ENCODE data around the gene CUX1.

Gene CUX1

GRCh38 chr7:101899616-101900015 is 82.2 kb downstream of the CUX1 start:
- Histone ChIP-seq H3K27me3 (ENCODE audit: insufficient read depth, poor library complexity, severe bottlenecking) (no peaks in the 10 kb centered on the region), H3K4me3 (replicated peaks; ENCODE audit: insufficient read depth, low read length) (no peak overlapping the region), H3K27ac (replicated peaks) (no peak overlapping the region)
- DNase-seq (ENCODE audit: low read depth in 1 of 2, low spot score in 1 of 2), result no peak
- no peak for TF ChIP-seq CTCF (IDR thresholded peaks at IDR 0.05; ENCODE audit: insufficient read depth, low read length)
- TF ChIP-seq POLR2AphosphoS5 (IDR thresholded peaks at IDR 0.05; ENCODE audit: low read depth), result no peak
- TF ChIP-seq REST (IDR thresholded peaks at IDR 0.05; ENCODE audit: insufficient replicate concordance, low read depth), result no peak
- TF ChIP-seq SPI1 (IDR thresholded peaks at IDR 0.05; ENCODE audit: borderline replicate concordance, low read depth), result no peak
- no peak for TF ChIP-seq GABPA (IDR thresholded peaks at IDR 0.05; ENCODE audit: low read depth)

GRCh38 chr7:101900103-101900502 is 82.7 kb downstream of the CUX1 start:
- no peaks in the 10 kb centered on the region for H3K27me3 ChIP-seq (ENCODE audit: insufficient read depth, poor library complexity, severe bottlenecking)
- no peak overlapping the region for H3K27ac ChIP-seq (replicated peaks)
- DNase-seq (ENCODE audit: low read depth in 1 of 2, low spot score in 1 of 2), result no peak
- TF ChIP-seq SPI1 (IDR thresholded peaks at IDR 0.05; ENCODE audit: borderline replicate concordance, low read depth) (no peak), GABPA (IDR thresholded peaks at IDR 0.05; ENCODE audit: low read depth) (no peak), REST (IDR thresholded peaks at IDR 0.05; ENCODE audit: insufficient replicate concordance, low read depth) (no peak), CTCF (IDR thresholded peaks at IDR 0.05; ENCODE audit: insufficient read depth, low read length) (no peak), POLR2AphosphoS5 (IDR thresholded peaks at IDR 0.05; ENCODE audit: low read depth) (no peak)
- no peak overlapping the region for H3K4me3 ChIP-seq (replicated peaks; ENCODE audit: insufficient read depth, low read length)

GRCh38 chr7:101901661-101902491 is 84.5 kb downstream of the CUX1 start:
- Histone ChIP-seq H3K4me3 (replicated peaks; ENCODE audit: insufficient read depth, low read length) (no peak overlapping the region), H3K27ac (replicated peaks) (no peak overlapping the region), H3K27me3 (ENCODE audit: insufficient read depth, poor library complexity, severe bottlenecking) (no peaks in the 10 kb centered on the region)
- DNase-seq (ENCODE audit: low read depth in 1 of 2, low spot score in 1 of 2), result no peak
- TF ChIP-seq REST (IDR thresholded peaks at IDR 0.05; ENCODE audit: insufficient replicate concordance, low read depth) (no peak), POLR2AphosphoS5 (IDR thresholded peaks at IDR 0.05; ENCODE audit: low read depth) (no peak)

All from HL-60 (cell line).